Activated CD4-positive, alpha-beta memory T cell treated with anti-CD3 and anti-CD28 coated beads for 36 hours (primary cell): ENCODE data around the gene TNFAIP3. TPM values are rescaled to one million over a fixed set of nuclear protein-coding genes. Genes with fewer than 3 reads are reported as not detected.

ENCODE experiments used
- CTCF ChIA-PET: fragments of 350-600 bp; sonication (Branson Sonifier 250); formaldehyde crosslinking; loops from one replicate; lab custom pipeline; 2021; ENCODE audit warnings: antibody characterized with exemption, inconsistent platforms; lab: Charles Lee
- POLR2A ChIA-PET: fragments of 350-600 bp; sonication (Branson Sonifier 250); formaldehyde crosslinking; loops from one replicate; lab custom pipeline; 2021; ENCODE audit warnings: antibody characterized with exemption; lab: Charles Lee
- DNase-seq: peaks from one replicate; pipeline ENCODE4 v3.0.0-alpha.2; 2020
- H3K27ac Mint-ChIP-seq: one replicate; pipeline ENCODE4 v1.8.0; 2021; ENCODE audit warnings: mixed read lengths
- H3K27me3 Mint-ChIP-seq: one replicate; pipeline ENCODE4 v1.8.0; 2021; ENCODE audit warnings: mixed read lengths
- H3K36me3 Mint-ChIP-seq: one replicate; pipeline ENCODE4 v1.8.0; 2021; ENCODE audit warnings: mixed read lengths
- H3K4me1 Mint-ChIP-seq: one replicate; pipeline ENCODE4 v1.8.0; 2021; ENCODE audit warnings: low read depth, mixed read lengths
- H3K4me3 Mint-ChIP-seq: one replicate; pipeline ENCODE4 v1.8.0; 2021; ENCODE audit warnings: mild to moderate bottlenecking, mixed read lengths
- H3K9me3 Mint-ChIP-seq: one replicate; pipeline ENCODE4 v1.8.0; 2021; ENCODE audit warnings: mixed read lengths
- intact Hi-C: fragments of 100-400 bp; cut with micrococcal nuclease; formaldehyde crosslinking; loops from one replicate; pipeline ENCODE4 v1.15.1; 2023
- total RNA-seq, 2 experiments: library from RNA; stranded (reverse); gene quantifications; one replicate each; pipeline ENCODE4 v1.2.3, GENCODE V29; 2021

Gene TNFAIP3
- total RNA-seq: 100 to 1,000 TPM; 259 to 267 TPM

- no peaks in the 10 kb centered on the region for H3K27me3 Mint-ChIP-seq
- peaks cover 47% of the 10 kb centered on the region for H3K36me3 Mint-ChIP-seq
- H3K9me3 Mint-ChIP-seq: no peaks in the 10 kb centered on the region
- intact Hi-C loops: loop anchor here (1.0 to 5.0 kb wide), 7 partner anchors 18 to 1280 kb away; no protein-coding TSS in a partner anchor
- CTCF ChIA-PET: interaction anchor here (0.6 to 11.1 kb wide), 42 partner anchors 9 to 210 kb away, joined by 3 to 270 read pairs (median 4); no protein-coding TSS in a partner anchor
- POLR2A ChIA-PET: interaction anchor here (0.6 to 4.2 kb wide), 26 partner anchors 10 to 210 kb away, joined by 3 to 40 read pairs (median 7); no protein-coding TSS in a partner anchor
- H3K4me1 Mint-ChIP-seq: peaks cover 32% of the 10 kb centered on the region
- peak within 1 kb of the TSS; percentile 93 for H3K27ac Mint-ChIP-seq
- peak within 1 kb of the TSS; percentile 91 for H3K4me3 Mint-ChIP-seq
- DNase-seq: peak; percentile 97
Measured at GRCh38 chr6:137866914-137867684, at the start of gene TNFAIP3. Gene TNFAIP3 (plus strand): TSS chr6:137867259. CDS start chr6:137871228, 3,969 bp downstream.

- ChIA-PET POLR2A (no interaction called here), CTCF (interaction anchor here (1.8 kb wide), 1 partner anchor 19 kb away, joined by 4 read pairs; no protein-coding TSS in a partner anchor)
- H3K36me3 Mint-ChIP-seq: no peaks in the 10 kb centered on the region
- peak overlapping the region; percentile 4 for H3K27ac Mint-ChIP-seq
- no peaks in the 10 kb centered on the region for H3K27me3 Mint-ChIP-seq
- H3K4me1 Mint-ChIP-seq: peaks cover 72% of the 10 kb centered on the region
- no peaks in the 10 kb centered on the region for H3K9me3 Mint-ChIP-seq
- no peak for DNase-seq
- intact Hi-C loops: no loop called here
- H3K4me3 Mint-ChIP-seq: no peak overlapping the region
Measured at GRCh38 chr6:137818440-137818839, 48.6 kb upstream of the TNFAIP3 start.

GRCh38 chr6:137819740-137820139, 47.3 kb upstream of the TNFAIP3 start:
- Mint-ChIP-seq H3K27me3 (no peaks in the 10 kb centered on the region), H3K4me3 (peak overlapping the region; percentile 27), H3K36me3 (no peaks in the 10 kb centered on the region), H3K27ac (peak overlapping the region; percentile 80), H3K9me3 (no peaks in the 10 kb centered on the region), H3K4me1 (peaks cover 80% of the 10 kb centered on the region)
- DNase-seq: peak; percentile 55
- ChIA-PET POLR2A (interaction anchor here (1.3 to 1.4 kb wide), 3 partner anchors 8 to 51 kb away, joined by 4 to 7 read pairs (median 5); no protein-coding TSS in a partner anchor), CTCF (no interaction called here)
- intact Hi-C loops: loop anchor here (1.0 kb wide), 3 partner anchors 8 to 30 kb away; no protein-coding TSS in a partner anchor

- DNase-seq: no peak
- H3K4me1 Mint-ChIP-seq: peaks cover 87% of the 10 kb centered on the region
- ChIA-PET CTCF (no interaction called here), POLR2A (interaction anchor here (1.3 to 1.4 kb wide), 3 partner anchors 8 to 50 kb away, joined by 4 to 7 read pairs (median 5); no protein-coding TSS in a partner anchor)
- intact Hi-C loops: loop anchor here (1.0 kb wide), 1 partner anchor 8 kb away; no protein-coding TSS in a partner anchor
- H3K36me3 Mint-ChIP-seq: no peaks in the 10 kb centered on the region
- peak overlapping the region; percentile 80 for H3K27ac Mint-ChIP-seq
- no peaks in the 10 kb centered on the region for H3K9me3 Mint-ChIP-seq
- H3K27me3 Mint-ChIP-seq: no peaks in the 10 kb centered on the region
- H3K4me3 Mint-ChIP-seq: no peak overlapping the region
Measured at GRCh38 chr6:137820425-137820824, 46.6 kb upstream of the TNFAIP3 start.

- DNase-seq: no peak
- H3K27ac Mint-ChIP-seq: peak overlapping the region; percentile 71
- H3K4me3 Mint-ChIP-seq: no peak overlapping the region
- intact Hi-C loops: loop anchor here (1.0 kb wide), 1 partner anchor 7 kb away; no protein-coding TSS in a partner anchor
- no peaks in the 10 kb centered on the region for H3K36me3 Mint-ChIP-seq
- no peaks in the 10 kb centered on the region for H3K9me3 Mint-ChIP-seq
- peaks cover 87% of the 10 kb centered on the region for H3K4me1 Mint-ChIP-seq
- no peaks in the 10 kb centered on the region for H3K27me3 Mint-ChIP-seq
- ChIA-PET CTCF (no interaction called here), POLR2A (interaction anchor here (1.4 kb wide), 1 partner anchor 50 kb away, joined by 4 read pairs; no protein-coding TSS in a partner anchor)
Measured at GRCh38 chr6:137820952-137821351, 46.1 kb upstream of the TNFAIP3 start.

- H3K27ac Mint-ChIP-seq: peak overlapping the region; percentile 71
- intact Hi-C loops: no loop called here
- H3K4me3 Mint-ChIP-seq: no peak overlapping the region
- DNase-seq: no peak
- CTCF ChIA-PET: no interaction called here
- peaks cover 85% of the 10 kb centered on the region for H3K4me1 Mint-ChIP-seq
- no peaks in the 10 kb centered on the region for H3K9me3 Mint-ChIP-seq
- POLR2A ChIA-PET: no interaction called here
- no peaks in the 10 kb centered on the region for H3K36me3 Mint-ChIP-seq
- no peaks in the 10 kb centered on the region for H3K27me3 Mint-ChIP-seq
Measured at GRCh38 chr6:137821491-137821890, 45.6 kb upstream of the TNFAIP3 start.

- Mint-ChIP-seq H3K36me3 (no peaks in the 10 kb centered on the region), H3K4me3 (peak overlapping the region; percentile 70), H3K27me3 (no peaks in the 10 kb centered on the region), H3K9me3 (no peaks in the 10 kb centered on the region), H3K27ac (peak overlapping the region; percentile 96), H3K4me1 (peaks cover 83% of the 10 kb centered on the region)
- intact Hi-C loops: loop anchor here (1.0 kb wide), 4 partner anchors 13 to 116 kb away; no protein-coding TSS in a partner anchor
- ChIA-PET POLR2A (interaction anchor here (0.6 to 1.5 kb wide), 6 partner anchors 13 to 46 kb away, joined by 3 to 5 read pairs (median 3); partner anchors contain the start of gene TNFAIP3), CTCF (interaction anchor here (0.5 to 3.1 kb wide), 9 partner anchors 9 to 130 kb away, joined by 3 to 17 read pairs (median 3); partner anchors contain the start of gene TNFAIP3)
- DNase-seq: peak; percentile 83
Measured at GRCh38 chr6:137823826-137824555, 43.1 kb upstream of the TNFAIP3 start.

GRCh38 chr6:137824556-137824879, 42.5 kb upstream of the TNFAIP3 start:
- ChIA-PET CTCF (interaction anchor here (0.6 to 3.1 kb wide), 8 partner anchors 12 to 108 kb away, joined by 3 to 17 read pairs (median 4); partner anchors contain the start of gene TNFAIP3), POLR2A (interaction anchor here (1.1 to 1.5 kb wide), 3 partner anchors 41 to 43 kb away, joined by 3 read pairs; partner anchors contain the start of gene TNFAIP3)
- peaks cover 85% of the 10 kb centered on the region for H3K4me1 Mint-ChIP-seq
- no peaks in the 10 kb centered on the region for H3K27me3 Mint-ChIP-seq
- no peaks in the 10 kb centered on the region for H3K9me3 Mint-ChIP-seq
- H3K27ac Mint-ChIP-seq: peak overlapping the region; percentile 96
- intact Hi-C loops: loop anchor here (1.0 kb wide), 4 partner anchors 13 to 116 kb away; no protein-coding TSS in a partner anchor
- H3K4me3 Mint-ChIP-seq: peak overlapping the region; percentile 70
- DNase-seq: no peak
- no peaks in the 10 kb centered on the region for H3K36me3 Mint-ChIP-seq

GRCh38 chr6:137824896-137825295, 42.2 kb upstream of the TNFAIP3 start:
- no peak for DNase-seq
- peaks cover 85% of the 10 kb centered on the region for H3K4me1 Mint-ChIP-seq
- peak overlapping the region; percentile 96 for H3K27ac Mint-ChIP-seq
- CTCF ChIA-PET: interaction anchor here (0.6 to 3.1 kb wide), 7 partner anchors 12 to 49 kb away, joined by 3 to 17 read pairs (median 4); partner anchors contain the start of gene TNFAIP3
- H3K27me3 Mint-ChIP-seq: no peaks in the 10 kb centered on the region
- no peaks in the 10 kb centered on the region for H3K36me3 Mint-ChIP-seq
- H3K9me3 Mint-ChIP-seq: no peaks in the 10 kb centered on the region
- intact Hi-C loops: loop anchor here (1.0 kb wide), 4 partner anchors 14 to 117 kb away; no protein-coding TSS in a partner anchor
- POLR2A ChIA-PET: interaction anchor here (1.0 to 1.5 kb wide), 3 partner anchors 40 to 46 kb away, joined by 3 to 5 read pairs (median 3); no protein-coding TSS in a partner anchor
- no peak overlapping the region for H3K4me3 Mint-ChIP-seq

GRCh38 chr6:137827411-137827940, 39.6 kb upstream of the TNFAIP3 start:
- H3K9me3 Mint-ChIP-seq: no peaks in the 10 kb centered on the region
- intact Hi-C loops: no loop called here
- peak overlapping the region; percentile 48 for H3K4me3 Mint-ChIP-seq
- no peaks in the 10 kb centered on the region for H3K27me3 Mint-ChIP-seq
- CTCF ChIA-PET: interaction anchor here (1.0 to 2.0 kb wide), 3 partner anchors 28 to 148 kb away, joined by 3 to 9 read pairs (median 6); no protein-coding TSS in a partner anchor
- H3K36me3 Mint-ChIP-seq: no peaks in the 10 kb centered on the region
- H3K27ac Mint-ChIP-seq: peak overlapping the region; percentile 99
- peaks cover 83% of the 10 kb centered on the region for H3K4me1 Mint-ChIP-seq
- DNase-seq: peak; percentile 29
- POLR2A ChIA-PET: interaction anchor here (1.0 to 4.0 kb wide), 9 partner anchors 8 to 46 kb away, joined by 3 to 30 read pairs (median 6); partner anchors contain the start of gene TNFAIP3
